Spleen (tissue), 7 donors: Measurements from ENCODE around the gene RNGTT.

Source experiments
- POLR2AphosphoS5 ChIP-seq, 3 donors: sonication (generic); formaldehyde crosslinking; IDR thresholded peaks; one replicate each; pipeline ENCODE4 v1.5.1; 2017; ENCODE audit warnings: antibody characterized with exemption in 3 of 3
- TF ChIP-seq, protein P1 (sequence below), 11 experiments: fragments of 200-600 bp in 7 of 11; fragments of 450-650 bp in 4 of 11; sonication (generic) in 4 of 11; IDR thresholded peaks in 8 of 11; conservative IDR thresholded peaks in 3 of 11; 1 replicate in 7 of 11; 2 replicates in 4 of 11; pipeline versions ENCODE4 v1.4.0 to v1.8.0; 2016 to 2021; ENCODE audit warnings: antibody characterized with exemption in 11 of 11, inconsistent platforms in 4 of 11, mild to moderate bottlenecking in 1 of 11
- donor health status: DM: no; HTN: no; CAD: no; lungs with moderate emphysema.
- donor health status: DM: no; HTN: no; CAD: no.
- donor health status: DM: no; HTN: no; CAD: no.

DNA sequence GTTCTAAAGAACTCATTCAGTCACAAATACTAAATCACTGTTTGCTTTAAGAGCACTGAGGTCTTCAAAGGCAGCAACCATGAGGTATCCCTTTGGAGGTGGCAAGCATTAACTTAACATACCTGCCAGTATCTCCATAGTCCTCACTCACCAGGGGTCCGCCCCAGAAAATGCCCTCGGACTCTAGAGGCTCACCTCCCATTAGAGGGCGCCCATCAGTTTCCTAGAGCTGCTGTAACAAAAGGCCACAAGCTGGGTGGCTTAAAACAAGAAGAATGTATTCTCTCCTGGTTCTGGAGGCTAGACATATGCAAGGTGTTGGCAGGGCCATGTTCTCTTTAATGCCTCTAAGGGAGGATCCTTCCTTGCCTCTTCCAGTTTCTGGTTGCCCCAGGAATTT lies 12.0 kb upstream of the RNGTT start:
- TF ChIP-seq, protein P1, sequence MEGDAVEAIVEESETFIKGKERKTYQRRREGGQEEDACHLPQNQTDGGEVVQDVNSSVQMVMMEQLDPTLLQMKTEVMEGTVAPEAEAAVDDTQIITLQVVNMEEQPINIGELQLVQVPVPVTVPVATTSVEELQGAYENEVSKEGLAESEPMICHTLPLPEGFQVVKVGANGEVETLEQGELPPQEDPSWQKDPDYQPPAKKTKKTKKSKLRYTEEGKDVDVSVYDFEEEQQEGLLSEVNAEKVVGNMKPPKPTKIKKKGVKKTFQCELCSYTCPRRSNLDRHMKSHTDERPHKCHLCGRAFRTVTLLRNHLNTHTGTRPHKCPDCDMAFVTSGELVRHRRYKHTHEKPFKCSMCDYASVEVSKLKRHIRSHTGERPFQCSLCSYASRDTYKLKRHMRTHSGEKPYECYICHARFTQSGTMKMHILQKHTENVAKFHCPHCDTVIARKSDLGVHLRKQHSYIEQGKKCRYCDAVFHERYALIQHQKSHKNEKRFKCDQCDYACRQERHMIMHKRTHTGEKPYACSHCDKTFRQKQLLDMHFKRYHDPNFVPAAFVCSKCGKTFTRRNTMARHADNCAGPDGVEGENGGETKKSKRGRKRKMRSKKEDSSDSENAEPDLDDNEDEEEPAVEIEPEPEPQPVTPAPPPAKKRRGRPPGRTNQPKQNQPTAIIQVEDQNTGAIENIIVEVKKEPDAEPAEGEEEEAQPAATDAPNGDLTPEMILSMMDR (IDR thresholded peaks at IDR 0.05 in 8 of 11, conservative IDR thresholded peaks at IDR 0.05 in 3 of 11): no peak
- no peak for TF ChIP-seq POLR2AphosphoS5 (IDR thresholded peaks at IDR 0.05)
